ENCODE data around the gene DIP2C. TPM values are rescaled to one million over a fixed set of nuclear protein-coding genes. Genes with fewer than 3 reads are reported as not detected.
"Not testable (repeated sequence)": the region's sequence is repeated elsewhere in the genome, so short reads cannot be mapped to it uniquely, and the experiment has no call there.

The DIP2C gene
- total RNA-seq, 2 experiments from 2014 or later = 1.6 to 1.7 TPM

DNA sequence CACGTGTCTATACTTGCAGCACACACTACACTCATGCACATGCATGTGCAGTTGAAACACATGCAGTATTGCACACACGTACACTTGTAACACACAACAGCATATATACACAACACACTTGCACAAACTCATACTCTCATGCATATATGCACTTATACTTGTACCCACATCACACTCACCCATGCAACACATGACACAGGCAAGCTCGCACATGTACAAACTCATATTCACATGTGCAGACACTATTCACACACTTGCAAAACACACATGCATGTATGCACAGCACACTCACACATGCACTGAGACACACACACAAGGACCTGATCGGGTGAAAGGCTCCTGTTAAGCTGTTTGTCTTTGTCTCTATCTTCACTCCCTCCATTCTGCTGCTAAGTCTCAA is 384.4 kb downstream of the DIP2C start:
- no peak for DNase-seq
- Mint-ChIP-seq H3K9me3 (no peaks in the 10 kb centered on the region), H3K27ac (no peak overlapping the region), H3K36me3 (no peaks in the 10 kb centered on the region), H3K4me3 (no peak overlapping the region), H3K27me3 (no peaks in the 10 kb centered on the region), H3K4me1 (peaks cover 14% of the 10 kb centered on the region)
- POLR2A ChIA-PET = no interaction called here
- ATAC-seq (ENCODE audit: low read depth) = no peak

DNA sequence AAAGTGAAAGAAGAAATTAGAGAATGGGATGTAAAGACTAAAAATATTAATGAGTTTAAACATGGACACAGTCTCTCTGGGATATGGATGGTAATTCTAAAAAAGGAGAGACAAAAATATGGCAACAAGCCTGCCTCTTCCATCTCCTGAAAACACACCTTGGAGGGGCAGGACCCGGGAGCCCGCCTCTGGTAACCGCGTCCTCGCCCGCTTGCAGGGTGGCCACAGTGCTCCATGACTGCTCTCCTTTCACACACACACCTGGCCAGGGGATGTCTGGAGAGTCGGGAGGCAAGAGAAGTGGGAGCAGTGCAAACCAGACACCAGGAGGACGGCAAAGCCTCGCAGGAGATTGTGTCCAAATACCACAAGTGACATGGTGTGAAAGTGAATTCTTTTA is 387.9 kb downstream of the DIP2C start:
- POLR2A ChIA-PET = no interaction called here
- no peak overlapping the region for H3K4me3 Mint-ChIP-seq
- H3K9me3 Mint-ChIP-seq = peaks cover under 1% of the 10 kb centered on the region
- no peaks in the 10 kb centered on the region for H3K36me3 Mint-ChIP-seq
- peaks cover 4% of the 10 kb centered on the region for H3K27me3 Mint-ChIP-seq
- peaks cover 4% of the 10 kb centered on the region for H3K4me1 Mint-ChIP-seq
- no peak overlapping the region for H3K27ac Mint-ChIP-seq
- no peak for ATAC-seq (ENCODE audit: low read depth)
- DNase-seq = no peak

DNA sequence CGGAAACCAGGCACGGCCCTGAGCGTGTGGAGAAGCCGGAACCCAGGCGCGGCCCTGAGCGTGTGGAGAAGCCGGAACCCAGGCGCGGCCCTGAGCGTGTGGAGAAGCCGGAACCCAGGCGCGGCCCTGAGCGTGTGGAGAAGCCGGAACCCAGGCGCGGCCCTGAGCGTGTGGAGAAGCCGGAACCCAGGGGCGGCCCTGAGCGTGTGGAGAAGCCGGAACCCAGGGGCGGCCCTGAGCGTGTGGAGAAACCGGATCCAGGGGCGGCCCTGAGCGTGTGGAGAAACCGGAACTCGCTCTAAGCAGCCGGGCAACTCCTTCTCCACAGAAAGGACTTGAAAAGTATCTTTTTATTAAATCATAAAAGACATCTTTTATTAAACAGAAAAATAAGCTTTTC is 388.9 kb downstream of the DIP2C start:
- ATAC-seq (ENCODE audit: low read depth); POLR2A ChIA-PET; H3K27ac Mint-ChIP-seq; H3K27me3 Mint-ChIP-seq; DNase-seq; H3K4me3 Mint-ChIP-seq; H3K9me3 Mint-ChIP-seq; H3K36me3 Mint-ChIP-seq; H3K4me1 Mint-ChIP-seq: not testable (repeated sequence)

DNA sequence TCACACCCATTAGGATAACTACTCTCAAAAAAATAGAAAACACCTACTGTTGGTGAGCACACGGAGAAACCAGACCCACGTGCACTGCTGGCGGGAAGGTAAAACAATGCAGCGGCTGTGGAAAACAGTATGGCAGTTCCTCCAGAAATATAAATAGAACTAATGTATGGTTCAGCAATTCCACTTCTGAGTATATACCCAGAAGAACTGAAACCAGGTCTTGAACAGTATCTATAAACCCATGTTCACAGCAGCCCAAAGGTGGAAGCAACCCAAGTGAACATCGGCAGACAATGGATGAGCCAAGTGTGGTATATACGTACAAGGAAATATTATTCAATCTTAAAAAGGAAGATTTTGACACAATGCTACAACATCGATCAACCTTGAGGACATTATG is 389.5 kb downstream of the DIP2C start:
- ATAC-seq (ENCODE audit: low read depth) = no peak
- Mint-ChIP-seq H3K4me3 (no peak overlapping the region), H3K27me3 (peaks cover 5% of the 10 kb centered on the region), H3K4me1 (no peaks in the 10 kb centered on the region), H3K36me3 (no peaks in the 10 kb centered on the region), H3K27ac (no peak overlapping the region), H3K9me3 (peaks cover 1% of the 10 kb centered on the region)
- DNase-seq = no peak
- POLR2A ChIA-PET = no interaction called here

DNA sequence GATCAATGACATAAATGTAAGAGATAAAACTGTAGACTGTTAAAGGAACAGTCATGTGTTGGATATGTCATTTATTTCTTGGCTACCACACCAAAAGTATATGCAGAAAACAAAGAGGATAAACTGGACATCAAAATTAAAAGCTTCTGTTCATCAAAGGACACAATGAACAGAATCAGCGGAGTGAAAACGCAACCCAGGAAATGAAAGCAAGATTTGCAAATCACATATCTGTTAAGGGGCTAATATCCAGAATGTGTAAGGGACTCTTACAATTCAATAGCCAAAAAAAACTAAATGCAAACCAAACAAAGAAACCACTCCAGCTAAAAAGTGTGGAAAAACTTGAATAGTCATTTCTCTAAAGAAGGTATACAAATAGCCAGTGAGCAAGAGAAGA is 390.0 kb downstream of the DIP2C start:
- peaks cover 1% of the 10 kb centered on the region for H3K9me3 Mint-ChIP-seq
- no peaks in the 10 kb centered on the region for H3K36me3 Mint-ChIP-seq
- DNase-seq (no peak), ATAC-seq (ENCODE audit: low read depth) (no peak)
- H3K4me3 Mint-ChIP-seq = no peak overlapping the region
- H3K27ac Mint-ChIP-seq = no peak overlapping the region
- no peaks in the 10 kb centered on the region for H3K4me1 Mint-ChIP-seq
- POLR2A ChIA-PET = no interaction called here
- peaks cover 5% of the 10 kb centered on the region for H3K27me3 Mint-ChIP-seq

DNA sequence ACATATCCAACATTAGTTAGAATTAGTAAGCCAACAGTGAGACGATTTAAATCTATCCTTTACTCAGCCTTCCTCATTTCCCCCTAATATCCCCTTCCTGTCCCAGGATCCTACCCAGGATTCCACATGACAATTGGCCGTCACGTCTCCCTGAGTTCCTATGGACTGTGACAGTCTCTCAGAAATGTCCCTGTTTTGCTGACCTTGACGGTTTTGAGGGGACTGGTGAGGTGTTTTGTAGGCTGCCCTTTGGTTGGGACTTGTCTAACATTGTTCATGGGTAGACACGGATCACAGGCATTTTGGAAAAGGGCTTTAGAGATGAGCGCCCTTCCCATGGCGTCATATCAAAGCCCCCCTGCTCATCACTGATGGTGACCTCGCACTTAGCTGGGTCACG is 391.4 kb downstream of the DIP2C start:
- POLR2A ChIA-PET = no interaction called here
- no peak overlapping the region for H3K4me3 Mint-ChIP-seq
- peaks cover 5% of the 10 kb centered on the region for H3K27me3 Mint-ChIP-seq
- no peak overlapping the region for H3K27ac Mint-ChIP-seq
- no peak for DNase-seq
- ATAC-seq (ENCODE audit: low read depth) = no peak
- H3K9me3 Mint-ChIP-seq = peaks cover 1% of the 10 kb centered on the region
- no peaks in the 10 kb centered on the region for H3K36me3 Mint-ChIP-seq
- no peaks in the 10 kb centered on the region for H3K4me1 Mint-ChIP-seq

DNA sequence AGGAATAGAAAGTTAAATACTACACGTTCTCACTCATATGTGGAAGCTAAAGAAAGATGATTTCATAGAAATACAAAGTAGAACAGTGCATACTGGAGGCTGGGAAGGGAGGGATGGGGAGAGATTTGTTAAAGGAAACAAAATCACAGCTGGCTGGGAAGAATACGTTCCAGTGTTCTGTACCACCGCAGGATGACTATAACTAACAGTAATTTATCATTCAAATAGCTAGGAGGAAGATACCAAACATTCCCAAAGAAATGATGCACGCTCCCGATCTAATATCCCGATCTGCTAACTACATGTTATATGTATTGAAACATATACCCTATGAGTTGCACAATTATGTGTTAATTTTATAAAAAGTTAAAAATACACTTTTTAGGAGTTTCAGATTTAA is 391.9 kb downstream of the DIP2C start:
- no peak overlapping the region for H3K27ac Mint-ChIP-seq

DNA sequence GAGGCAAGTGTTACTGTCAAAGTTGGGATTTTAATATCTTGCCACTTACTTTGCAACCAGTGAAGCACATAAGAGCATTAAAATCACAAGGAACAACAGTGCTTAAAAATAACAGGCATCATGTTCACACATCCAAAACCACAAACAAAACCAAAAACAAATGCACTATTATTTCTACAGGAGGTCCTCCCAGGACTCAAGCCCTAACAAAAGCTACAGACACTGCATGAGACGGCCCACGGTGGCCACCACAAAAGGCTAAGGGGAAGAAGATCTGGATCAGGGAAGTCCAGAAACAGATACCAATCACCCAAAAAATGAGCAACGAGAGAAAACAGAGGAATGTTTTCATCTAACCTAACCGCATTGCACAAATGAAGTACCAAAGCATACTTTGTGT is 395.8 kb downstream of the DIP2C start:
- Mint-ChIP-seq H3K27me3 (peaks cover 6% of the 10 kb centered on the region), H3K4me1 (no peaks in the 10 kb centered on the region), H3K9me3 (peaks cover 1% of the 10 kb centered on the region), H3K36me3 (no peaks in the 10 kb centered on the region), H3K27ac (no peak overlapping the region), H3K4me3 (no peak overlapping the region)
- no peak for ATAC-seq (ENCODE audit: low read depth)
- DNase-seq = no peak
- POLR2A ChIA-PET = no interaction called here

More for the DNA sequence above, 391.9 kb downstream of the DIP2C start:
- peaks cover 1% of the 10 kb centered on the region for H3K9me3 Mint-ChIP-seq
- H3K36me3 Mint-ChIP-seq = no peaks in the 10 kb centered on the region
- H3K27me3 Mint-ChIP-seq = peaks cover 5% of the 10 kb centered on the region
- DNase-seq = no peak
- no peak for ATAC-seq (ENCODE audit: low read depth)
- H3K4me1 Mint-ChIP-seq = no peaks in the 10 kb centered on the region
- POLR2A ChIA-PET = no interaction called here
- H3K4me3 Mint-ChIP-seq = no peak overlapping the region

DNA sequence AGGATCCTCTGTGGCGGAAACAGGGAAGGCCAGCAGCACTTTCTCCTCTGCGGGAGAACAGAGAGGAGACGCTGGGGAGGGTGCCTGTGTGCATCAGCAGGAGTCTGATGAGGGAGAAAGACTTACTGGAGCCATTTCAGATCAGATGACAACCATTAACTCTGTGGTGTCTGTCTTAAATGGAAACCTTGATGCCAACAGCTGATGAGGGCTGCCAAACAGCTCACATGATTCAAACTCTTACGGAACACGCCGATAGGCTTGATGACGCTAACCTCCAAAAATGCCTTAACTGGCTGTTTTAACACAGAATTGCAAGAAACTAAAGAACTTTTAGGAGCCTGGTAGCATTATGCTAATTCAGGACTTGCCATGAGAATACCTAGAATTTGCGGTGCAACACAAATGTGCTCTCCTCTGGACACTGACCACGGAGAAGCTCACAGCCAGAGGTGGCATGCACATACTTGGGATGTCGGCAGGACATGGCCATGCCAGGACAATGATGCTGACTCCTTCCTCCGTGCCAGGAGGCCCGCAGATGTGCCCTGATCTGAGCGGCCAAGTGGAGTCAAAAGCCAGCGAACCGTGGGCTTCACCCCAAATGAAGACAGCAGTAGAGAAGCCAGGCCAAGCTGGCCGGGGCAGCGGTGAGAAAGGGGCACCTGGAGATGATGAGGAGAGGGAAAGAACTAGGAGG is 399.3 kb downstream of the DIP2C start:
- DNase-seq = no peak
- Mint-ChIP-seq H3K27ac (no peak overlapping the region), H3K4me1 (no peaks in the 10 kb centered on the region), H3K27me3 (peaks cover 3% of the 10 kb centered on the region), H3K4me3 (no peak overlapping the region), H3K9me3 (no peaks in the 10 kb centered on the region), H3K36me3 (no peaks in the 10 kb centered on the region)
- no peak for ATAC-seq (ENCODE audit: low read depth)
- POLR2A ChIA-PET = no interaction called here

DNA sequence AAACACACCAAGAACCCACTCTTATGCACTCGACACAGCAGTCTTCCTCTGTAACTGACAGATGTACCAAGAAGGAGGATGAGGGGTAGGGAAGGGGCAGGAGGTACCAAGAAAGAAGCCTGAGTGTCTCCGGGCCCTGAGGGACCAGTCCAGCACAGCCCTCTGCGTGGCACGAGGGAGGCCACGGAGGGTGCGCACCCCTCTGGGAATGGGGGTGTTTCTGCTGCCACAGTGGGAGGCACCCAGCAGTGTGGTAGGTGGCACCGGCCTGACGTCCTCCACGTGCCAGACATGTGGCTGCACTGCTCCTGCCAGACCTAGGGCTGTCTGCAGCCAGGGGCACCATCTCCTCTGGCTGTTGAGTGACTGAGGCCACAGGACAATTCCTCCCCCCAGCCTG is 399.9 kb downstream of the DIP2C start:
- ATAC-seq (ENCODE audit: low read depth) (no peak), DNase-seq (no peak)
- Mint-ChIP-seq H3K36me3 (no peaks in the 10 kb centered on the region), H3K27me3 (peaks cover 3% of the 10 kb centered on the region), H3K4me3 (no peak overlapping the region), H3K27ac (no peak overlapping the region), H3K9me3 (no peaks in the 10 kb centered on the region), H3K4me1 (no peaks in the 10 kb centered on the region)
- POLR2A ChIA-PET = no interaction called here

DNA sequence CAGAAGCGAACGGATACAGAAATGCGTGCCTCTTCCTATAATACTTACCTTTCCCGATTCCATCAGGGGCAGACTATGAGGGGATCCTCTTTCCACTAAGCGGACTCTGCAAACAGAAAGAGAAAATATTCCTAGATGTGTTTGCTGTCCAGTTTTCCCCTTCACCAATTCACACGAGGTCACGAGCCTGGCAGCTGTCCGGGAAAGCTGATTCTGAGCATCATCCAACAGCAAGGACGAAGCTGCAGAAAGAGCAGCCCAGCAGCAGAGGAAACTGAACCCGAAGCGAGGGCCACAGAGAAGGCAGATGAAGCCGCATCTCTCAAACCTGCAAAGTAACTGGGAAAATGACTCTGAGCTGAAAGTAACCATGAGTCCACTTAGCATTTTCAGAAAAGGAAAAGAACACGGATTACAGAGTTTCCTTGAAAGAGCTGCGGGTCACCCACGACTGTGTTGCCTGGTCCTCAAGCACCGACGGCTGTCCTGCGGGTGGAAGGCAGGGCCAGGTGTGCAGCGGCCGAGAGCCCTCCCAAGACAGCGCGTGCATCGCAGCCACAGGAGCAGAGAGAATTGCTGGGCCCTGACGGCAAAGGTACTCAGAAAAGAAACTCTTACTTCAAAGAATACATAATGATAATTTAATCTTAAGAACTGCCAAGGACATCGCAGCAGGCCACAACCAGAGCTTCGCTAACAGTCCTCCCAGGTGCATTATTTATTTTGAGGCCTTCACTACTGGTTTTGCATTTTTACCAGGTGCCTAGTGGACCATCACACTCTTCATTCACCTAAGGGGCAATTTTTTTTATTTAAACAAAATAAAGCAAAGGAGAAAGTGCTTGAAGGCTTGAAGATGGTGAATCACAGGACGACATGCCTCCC is 400.9 kb downstream of the DIP2C start:
- peaks cover 5% of the 10 kb centered on the region for H3K4me1 Mint-ChIP-seq
- peaks cover 3% of the 10 kb centered on the region for H3K27me3 Mint-ChIP-seq
- ATAC-seq (ENCODE audit: low read depth) (no peak), DNase-seq (no peak)
- H3K36me3 Mint-ChIP-seq = peaks cover 1% of the 10 kb centered on the region
- no peaks in the 10 kb centered on the region for H3K9me3 Mint-ChIP-seq
- POLR2A ChIA-PET = no interaction called here
- no peak overlapping the region for H3K27ac Mint-ChIP-seq
- no peak overlapping the region for H3K4me3 Mint-ChIP-seq

DNA sequence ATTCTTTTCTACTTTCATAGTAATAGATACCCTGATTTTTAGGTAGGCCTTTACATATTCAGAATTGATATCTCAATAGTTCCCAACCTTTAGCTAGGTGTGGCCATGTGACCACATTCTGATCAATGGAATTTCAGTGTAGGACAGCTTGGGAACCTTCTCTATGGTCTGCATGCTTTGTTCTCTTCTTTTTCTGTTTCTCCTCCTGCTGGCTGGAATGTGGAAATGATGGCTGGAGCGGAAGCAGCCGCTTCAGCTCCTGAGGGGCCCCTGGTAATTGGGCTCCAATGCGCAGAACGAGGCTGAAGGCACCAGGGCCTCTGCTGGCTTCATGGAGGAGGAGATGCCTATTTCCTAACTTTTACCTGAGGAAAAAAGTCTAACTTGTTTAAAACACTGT is 401.7 kb downstream of the DIP2C start:
- H3K4me1 Mint-ChIP-seq = peaks cover 5% of the 10 kb centered on the region
- peaks cover 3% of the 10 kb centered on the region for H3K27me3 Mint-ChIP-seq
- ATAC-seq (ENCODE audit: low read depth) = no peak
- no peak for DNase-seq
- H3K36me3 Mint-ChIP-seq = peaks cover 1% of the 10 kb centered on the region
- no peaks in the 10 kb centered on the region for H3K9me3 Mint-ChIP-seq
- POLR2A ChIA-PET = no interaction called here
- H3K4me3 Mint-ChIP-seq = no peak overlapping the region
- H3K27ac Mint-ChIP-seq = no peak overlapping the region

DNA sequence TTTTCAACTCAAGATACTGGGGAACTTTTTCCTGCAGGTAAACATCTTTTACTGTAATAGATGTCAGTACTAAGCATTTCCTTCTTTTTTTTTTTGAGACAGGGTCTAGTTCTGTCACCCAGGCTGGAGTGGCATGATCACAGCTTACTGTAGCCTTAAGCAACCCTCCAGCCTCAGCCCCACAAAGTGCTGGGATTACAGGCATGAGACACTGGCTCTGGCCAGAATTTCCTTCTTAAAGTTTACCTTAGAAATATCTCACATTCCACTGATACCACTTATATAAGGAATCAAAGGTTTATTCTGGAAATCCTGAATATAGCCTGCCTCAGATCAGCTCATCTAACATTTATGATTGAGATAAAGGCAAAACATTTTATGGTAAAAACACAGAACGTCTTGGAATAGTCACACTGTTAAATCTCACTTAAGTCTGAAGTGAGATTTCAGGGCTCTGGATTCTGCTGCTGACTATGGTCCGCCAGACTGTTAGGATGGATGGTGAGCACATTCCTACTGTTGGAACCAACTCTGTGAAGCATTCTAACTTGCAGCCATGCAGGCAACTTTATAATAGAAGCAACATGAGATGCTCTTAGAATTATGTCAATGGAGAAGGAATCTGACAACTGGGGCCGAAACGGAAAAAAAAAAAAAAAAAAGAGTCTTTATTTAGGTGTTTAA is 402.3 kb downstream of the DIP2C start:
- ATAC-seq (ENCODE audit: low read depth) (no peak), DNase-seq (no peak)
- Mint-ChIP-seq H3K9me3 (no peaks in the 10 kb centered on the region), H3K4me1 (peaks cover 5% of the 10 kb centered on the region), H3K27ac (no peak overlapping the region), H3K27me3 (peaks cover 3% of the 10 kb centered on the region), H3K4me3 (no peak overlapping the region), H3K36me3 (peaks cover 1% of the 10 kb centered on the region)
- POLR2A ChIA-PET = no interaction called here

DNA sequence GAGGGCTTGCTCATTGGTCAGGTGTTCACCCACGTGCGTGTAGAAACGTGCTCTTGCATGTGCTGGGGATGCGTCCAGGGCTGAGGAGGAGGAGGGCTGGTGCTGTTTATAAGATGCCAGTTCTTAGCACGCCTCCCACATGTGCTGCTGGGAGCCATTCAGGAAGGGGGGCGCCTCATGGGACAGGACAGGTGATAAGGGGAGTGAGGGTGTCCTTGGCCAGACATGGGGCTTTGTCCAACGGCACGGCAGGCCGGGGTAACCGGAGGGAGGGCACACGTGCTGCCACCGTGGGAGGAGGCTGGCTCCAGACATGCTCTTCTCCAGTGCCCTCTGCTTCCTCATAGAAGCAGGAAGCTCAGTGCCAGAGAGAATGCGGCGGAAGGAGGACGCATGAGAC is 404.3 kb downstream of the DIP2C start:
- Mint-ChIP-seq H3K27me3 (peaks cover under 1% of the 10 kb centered on the region), H3K9me3 (no peaks in the 10 kb centered on the region), H3K4me1 (peaks cover 5% of the 10 kb centered on the region), H3K4me3 (no peak overlapping the region), H3K27ac (no peak overlapping the region), H3K36me3 (peaks cover 1% of the 10 kb centered on the region)
- ATAC-seq (ENCODE audit: low read depth) (no peak), DNase-seq (no peak)
- POLR2A ChIA-PET = interaction anchor here (1.1 kb wide), 1 partner anchor 30 kb away, joined by 4 read pairs; no protein-coding TSS in a partner anchor

Data from activated naive CD8-positive, alpha-beta T cell treated with anti-CD3 and anti-CD28 coated beads, Interleukin-2, amount 10 ng/mL, durations not matched to agents 7 days and 5 days (primary cell).